ENCODE measurements around the gene DNHD1. TPM values are rescaled to one million over a fixed set of nuclear protein-coding genes. Genes with fewer than 3 reads are reported as not detected.

Gene DNHD1
- total RNA-seq, 1 experiment from 2014 or later, result 11.5 TPM

- ATAC-seq, result no peak
- no peak for DNase-seq (ENCODE audit: low spot score)
- peak overlapping the region; percentile 96 for H3K27ac Mint-ChIP-seq
- no peaks in the 10 kb centered on the region for H3K9me3 Mint-ChIP-seq
- TF ChIP-seq NR2C2 (CRISPR knock-in tag; IDR thresholded peaks at IDR 0.05) (no peak), SMAD3 (CRISPR knock-in tag; IDR thresholded peaks at IDR 0.05; ENCODE audit: borderline replicate concordance) (no peak), ZNF532 (CRISPR knock-in tag; IDR thresholded peaks at IDR 0.05; ENCODE audit: borderline replicate concordance) (0 out of 2 replicates have a peak, but pooled peaks have one; percentile 15), ERG (CRISPR knock-in tag; IDR thresholded peaks at IDR 0.05) (no peak), ATF6 (CRISPR knock-in tag; IDR thresholded peaks at IDR 0.05) (no peak)
- POLR2A ChIA-PET, result interaction anchor here (0.9 to 2.9 kb wide), 5 partner anchors 12 to 76 kb away, joined by 3 to 11 read pairs (median 5); partner anchors contain the start of genes MRPL17 and TPP1
- H3K4me3 Mint-ChIP-seq, result peak overlapping the region; percentile 23; the same call in 1 of the 2 replicates
- H3K36me3 Mint-ChIP-seq, result peaks cover 36% of the 10 kb centered on the region
- CTCF ChIA-PET, result interaction anchor here (0.7 to 1.7 kb wide), 9 partner anchors 12 to 244 kb away, joined by 3 to 10 read pairs (median 4); partner anchors contain the start of genes MRPL17 and TPP1
- H3K4me1 Mint-ChIP-seq, result peaks cover 20% of the 10 kb centered on the region
- no peaks in the 10 kb centered on the region for H3K27me3 Mint-ChIP-seq (ENCODE audit: low read depth)
Measured at GRCh38 chr11:6607190-6607795, 110.2 kb downstream of the DNHD1 start.

GRCh38 chr11:6608011-6608410 lies 110.9 kb downstream of the DNHD1 start:
- DNase-seq (ENCODE audit: low spot score) (no peak), ATAC-seq (no peak)
- CTCF ChIA-PET, result interaction anchor here (1.1 to 1.7 kb wide), 2 partner anchors 36 to 77 kb away, joined by 3 to 10 read pairs; no protein-coding TSS in a partner anchor
- POLR2A ChIA-PET, result interaction anchor here (1.6 to 2.9 kb wide), 2 partner anchors 13 to 75 kb away, joined by 5 to 11 read pairs; partner anchors contain the start of gene MRPL17
- Mint-ChIP-seq H3K27me3 (ENCODE audit: low read depth) (no peaks in the 10 kb centered on the region), H3K27ac (peak overlapping the region; percentile 96; the same call in 1 of the 2 replicates), H3K36me3 (peaks cover 36% of the 10 kb centered on the region), H3K4me1 (peaks cover 20% of the 10 kb centered on the region), H3K4me3 (no peak overlapping the region), H3K9me3 (no peaks in the 10 kb centered on the region)
- TF ChIP-seq ERG (CRISPR knock-in tag; IDR thresholded peaks at IDR 0.05), result no peak
- TF ChIP-seq TP53 (CRISPR knock-in tag; IDR thresholded peaks at IDR 0.05), result no peak
- no peak for TF ChIP-seq ZNF671 (CRISPR knock-in tag; IDR thresholded peaks at IDR 0.05)
- no peak for TF ChIP-seq RORB (CRISPR knock-in tag; IDR thresholded peaks at IDR 0.05)

GRCh38 chr11:6608726-6609501 lies 111.8 kb downstream of the DNHD1 start:
- Mint-ChIP-seq H3K27ac (peak overlapping the region; percentile 33; the same call in 1 of the 2 replicates), H3K36me3 (peaks cover 36% of the 10 kb centered on the region), H3K27me3 (ENCODE audit: low read depth) (no peaks in the 10 kb centered on the region), H3K4me1 (peaks cover 20% of the 10 kb centered on the region), H3K4me3 (no peak overlapping the region), H3K9me3 (no peaks in the 10 kb centered on the region)
- ChIA-PET POLR2A (interaction anchor here (0.6 to 2.9 kb wide), 2 partner anchors 74 to 162 kb away, joined by 11 read pairs; partner anchors contain the start of gene MRPL17), CTCF (interaction anchor here (0.9 kb wide), 1 partner anchor 74 kb away, joined by 3 read pairs; the partner anchor contains the start of gene MRPL17)
- DNase-seq (ENCODE audit: low spot score) (no peak), ATAC-seq (no peak)
- no peak for TF ChIP-seq ESRRA (CRISPR knock-in tag; IDR thresholded peaks at IDR 0.05; ENCODE audit: borderline replicate concordance)
- no peak for TF ChIP-seq AFF4 (CRISPR knock-in tag; IDR thresholded peaks at IDR 0.05; ENCODE audit: borderline replicate concordance)
- no peak for TF ChIP-seq FOXP1 (CRISPR knock-in tag; IDR thresholded peaks at IDR 0.05; ENCODE audit: borderline replicate concordance)
- TF ChIP-seq ATF3 (CRISPR knock-in tag; conservative IDR thresholded peaks at IDR 0.05), result no peak
